Activated naive CD8-positive, alpha-beta T cell (primary cell): ENCODE results near the gene AMFR.

Source experiments
- H3K27ac Mint-ChIP-seq: one replicate; pipeline ENCODE4 v1.8.0; 2021; ENCODE audit warnings: mixed read lengths
- H3K27me3 Mint-ChIP-seq: one replicate; pipeline ENCODE4 v1.8.0; 2021; ENCODE audit warnings: mixed read lengths
- H3K36me3 Mint-ChIP-seq: one replicate; pipeline ENCODE4 v1.8.0; 2021; ENCODE audit warnings: mixed read lengths
- H3K4me1 Mint-ChIP-seq: one replicate; pipeline ENCODE4 v1.8.0; 2021; ENCODE audit warnings: low read depth, mixed read lengths
- H3K4me3 Mint-ChIP-seq: one replicate; pipeline ENCODE4 v1.8.0; 2021; ENCODE audit warnings: mild to moderate bottlenecking, mixed read lengths
- H3K9me3 Mint-ChIP-seq: one replicate; pipeline ENCODE4 v1.8.0; 2021; ENCODE audit warnings: low read depth, mixed read lengths

The AMFR gene

DNA sequence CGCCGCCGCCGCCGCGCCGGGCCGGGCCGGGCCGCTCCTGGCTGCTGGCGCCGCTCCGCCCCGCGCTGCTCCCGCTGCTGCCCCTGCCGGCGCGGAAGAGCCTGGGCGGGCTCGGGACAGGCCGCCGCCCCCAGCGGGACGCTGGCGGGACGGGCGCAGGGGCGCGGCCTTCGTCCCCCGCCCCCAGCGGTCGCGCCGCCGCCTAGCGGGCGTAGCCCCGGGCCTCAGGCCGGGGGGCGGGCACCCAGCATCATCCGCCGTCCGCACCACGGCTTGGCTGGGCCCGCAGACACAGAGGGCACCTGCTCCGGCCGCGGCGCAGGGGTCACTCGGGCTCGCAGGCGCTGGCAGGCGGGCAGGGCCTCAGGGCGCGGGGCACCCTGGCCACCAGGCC is at the start of gene AMFR:
Gene AMFR, minus strand, starts transcription at position 107 of the 394 bp plus-strand sequence. CDS start 218 bp downstream, outside the sequence.
- no peaks in the 10 kb centered on the region for H3K27me3 Mint-ChIP-seq
- peak within 1 kb of the TSS; percentile 94 for H3K27ac Mint-ChIP-seq
- no peaks in the 10 kb centered on the region for H3K36me3 Mint-ChIP-seq
- H3K4me3 Mint-ChIP-seq = peak within 1 kb of the TSS; percentile 96
- no peaks in the 10 kb centered on the region for H3K9me3 Mint-ChIP-seq
- peaks cover 42% of the 10 kb centered on the region for H3K4me1 Mint-ChIP-seq

DNA sequence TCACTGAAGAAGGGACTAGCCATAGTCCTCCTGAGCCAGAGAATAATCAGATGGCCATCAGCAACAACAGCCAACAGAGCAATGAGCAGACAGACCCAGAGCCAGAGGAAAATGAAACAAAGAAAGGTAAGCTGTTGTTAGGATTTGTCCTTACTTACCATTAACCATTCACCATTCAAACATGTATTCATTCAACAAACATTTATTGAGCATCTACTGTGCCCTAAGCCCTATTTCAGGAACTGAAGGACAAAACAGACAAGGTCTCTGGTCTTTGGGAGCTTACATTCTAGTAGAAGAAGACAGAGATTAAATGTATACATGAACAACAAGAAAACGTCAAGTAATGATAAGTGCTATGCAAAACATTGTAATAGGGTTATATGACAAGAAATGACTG is 45.3 kb upstream of the AMFR start:
- no peak overlapping the region for H3K27ac Mint-ChIP-seq
- H3K27me3 Mint-ChIP-seq = no peaks in the 10 kb centered on the region
- no peaks in the 10 kb centered on the region for H3K9me3 Mint-ChIP-seq
- peaks cover 8% of the 10 kb centered on the region for H3K36me3 Mint-ChIP-seq
- H3K4me1 Mint-ChIP-seq = no peaks in the 10 kb centered on the region
- no peak overlapping the region for H3K4me3 Mint-ChIP-seq

DNA sequence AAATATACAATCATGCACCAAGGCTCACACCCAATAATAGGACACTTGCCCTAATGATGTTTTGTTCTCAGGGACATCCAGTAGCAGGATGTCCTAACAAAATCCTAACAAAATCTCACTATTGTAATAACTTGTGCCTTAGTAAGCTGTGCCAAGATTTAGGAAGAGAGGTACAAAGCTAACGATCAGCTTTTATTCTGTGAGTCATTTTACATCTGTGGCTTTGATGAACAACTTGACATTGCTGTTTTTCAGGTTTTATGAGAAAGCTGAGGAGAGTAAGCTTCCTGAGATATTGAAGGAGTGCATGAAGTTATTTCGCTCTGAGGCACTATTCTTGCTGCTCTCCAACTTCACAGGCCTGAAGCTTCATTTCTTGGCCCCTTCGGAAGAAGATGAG is 44.9 kb upstream of the AMFR start:
- Mint-ChIP-seq H3K4me3 (no peak overlapping the region), H3K4me1 (no peaks in the 10 kb centered on the region), H3K36me3 (peaks cover 9% of the 10 kb centered on the region), H3K27me3 (no peaks in the 10 kb centered on the region), H3K9me3 (no peaks in the 10 kb centered on the region), H3K27ac (peak overlapping the region; percentile 10)

DNA sequence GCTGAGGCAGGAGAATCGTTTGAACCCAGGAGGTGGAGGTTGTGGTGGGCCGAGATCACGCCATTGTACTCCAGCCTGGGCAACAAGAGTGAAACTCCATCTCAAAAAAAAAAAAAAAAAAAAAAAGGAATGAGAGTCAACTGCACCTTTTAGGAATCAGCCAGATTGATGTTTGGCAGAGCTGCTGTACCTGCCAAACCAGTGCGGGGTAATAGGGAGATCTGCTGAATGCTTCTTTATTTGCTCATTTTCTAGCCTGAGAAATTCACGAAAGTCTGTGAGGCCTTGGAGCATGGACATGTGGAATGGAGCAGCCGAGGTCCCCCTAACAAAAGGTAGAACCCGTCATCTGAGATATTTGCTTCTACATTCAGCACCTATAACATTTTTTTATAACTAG is 44.4 kb upstream of the AMFR start:
- H3K27me3 Mint-ChIP-seq = no peaks in the 10 kb centered on the region
- no peaks in the 10 kb centered on the region for H3K9me3 Mint-ChIP-seq
- H3K27ac Mint-ChIP-seq = no peak overlapping the region
- H3K4me3 Mint-ChIP-seq = no peak overlapping the region
- peaks cover 7% of the 10 kb centered on the region for H3K36me3 Mint-ChIP-seq
- H3K4me1 Mint-ChIP-seq = no peaks in the 10 kb centered on the region

DNA sequence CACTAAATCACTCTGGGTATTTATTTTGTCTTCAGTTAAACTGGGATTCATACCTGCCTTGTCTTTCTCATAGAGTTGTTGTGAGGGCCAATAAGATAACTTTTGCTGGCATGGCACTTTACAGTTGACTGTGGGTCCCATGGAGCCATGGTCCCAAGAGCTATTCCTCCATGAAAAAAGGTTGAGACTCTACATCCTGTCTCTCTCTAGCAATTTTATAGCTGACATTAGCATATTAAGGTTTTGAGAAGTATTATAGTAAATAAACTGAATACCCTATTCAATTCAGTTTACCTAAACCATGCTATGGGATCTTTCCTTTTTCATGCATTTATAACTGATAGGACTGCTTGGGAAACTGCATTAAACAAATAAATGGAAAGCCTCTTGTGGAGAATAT is 43.5 kb upstream of the AMFR start:
- H3K27ac Mint-ChIP-seq = no peak overlapping the region
- peaks cover 3% of the 10 kb centered on the region for H3K4me1 Mint-ChIP-seq
- peaks cover 15% of the 10 kb centered on the region for H3K36me3 Mint-ChIP-seq
- no peaks in the 10 kb centered on the region for H3K9me3 Mint-ChIP-seq
- no peak overlapping the region for H3K4me3 Mint-ChIP-seq
- no peaks in the 10 kb centered on the region for H3K27me3 Mint-ChIP-seq

DNA sequence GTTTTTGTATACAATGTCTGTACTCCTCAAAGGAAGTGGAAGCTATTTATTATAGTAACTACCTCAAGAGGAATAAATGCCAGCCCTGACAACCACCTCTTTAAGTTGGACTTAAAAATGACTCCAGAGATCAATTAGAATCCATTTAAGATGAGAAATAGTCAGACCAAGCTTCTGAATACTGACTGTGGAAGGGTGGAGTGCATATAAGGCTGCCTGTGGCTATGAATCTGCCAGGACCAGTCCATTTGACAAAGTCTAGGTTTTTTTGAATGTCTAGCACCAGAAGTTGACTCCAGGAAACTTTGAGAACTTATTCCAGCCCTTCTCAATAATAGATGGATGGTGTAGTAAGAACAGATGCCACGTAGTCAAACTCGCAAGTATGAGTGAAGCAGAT is 41.0 kb upstream of the AMFR start:
- peaks cover 18% of the 10 kb centered on the region for H3K36me3 Mint-ChIP-seq
- no peak overlapping the region for H3K27ac Mint-ChIP-seq
- no peaks in the 10 kb centered on the region for H3K27me3 Mint-ChIP-seq
- no peaks in the 10 kb centered on the region for H3K9me3 Mint-ChIP-seq
- H3K4me1 Mint-ChIP-seq = peaks cover 3% of the 10 kb centered on the region
- H3K4me3 Mint-ChIP-seq = no peak overlapping the region

DNA sequence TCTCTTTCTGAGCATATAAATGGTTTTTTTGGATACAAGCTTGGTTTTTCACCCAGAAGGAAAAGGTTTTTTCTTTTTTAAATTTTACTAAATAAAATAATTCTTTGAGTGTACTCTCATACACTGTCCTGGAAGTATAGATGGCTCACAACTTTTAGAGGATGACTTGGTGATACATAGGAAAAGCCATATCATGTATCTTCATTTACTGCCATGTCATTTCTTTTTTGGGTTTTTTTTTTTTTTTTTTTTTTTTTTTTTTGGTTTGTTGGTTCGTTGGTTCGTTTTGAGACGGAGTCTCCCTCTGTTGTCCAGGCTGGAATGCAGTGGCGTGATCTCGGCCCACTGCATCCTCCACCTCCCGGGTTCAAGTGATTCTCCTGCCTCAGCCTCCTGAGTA is 37.8 kb upstream of the AMFR start:
- H3K27me3 Mint-ChIP-seq = no peaks in the 10 kb centered on the region
- peaks cover 16% of the 10 kb centered on the region for H3K36me3 Mint-ChIP-seq
- no peak overlapping the region for H3K27ac Mint-ChIP-seq
- H3K4me1 Mint-ChIP-seq = peaks cover 3% of the 10 kb centered on the region
- H3K9me3 Mint-ChIP-seq = no peaks in the 10 kb centered on the region
- H3K4me3 Mint-ChIP-seq = no peak overlapping the region

DNA sequence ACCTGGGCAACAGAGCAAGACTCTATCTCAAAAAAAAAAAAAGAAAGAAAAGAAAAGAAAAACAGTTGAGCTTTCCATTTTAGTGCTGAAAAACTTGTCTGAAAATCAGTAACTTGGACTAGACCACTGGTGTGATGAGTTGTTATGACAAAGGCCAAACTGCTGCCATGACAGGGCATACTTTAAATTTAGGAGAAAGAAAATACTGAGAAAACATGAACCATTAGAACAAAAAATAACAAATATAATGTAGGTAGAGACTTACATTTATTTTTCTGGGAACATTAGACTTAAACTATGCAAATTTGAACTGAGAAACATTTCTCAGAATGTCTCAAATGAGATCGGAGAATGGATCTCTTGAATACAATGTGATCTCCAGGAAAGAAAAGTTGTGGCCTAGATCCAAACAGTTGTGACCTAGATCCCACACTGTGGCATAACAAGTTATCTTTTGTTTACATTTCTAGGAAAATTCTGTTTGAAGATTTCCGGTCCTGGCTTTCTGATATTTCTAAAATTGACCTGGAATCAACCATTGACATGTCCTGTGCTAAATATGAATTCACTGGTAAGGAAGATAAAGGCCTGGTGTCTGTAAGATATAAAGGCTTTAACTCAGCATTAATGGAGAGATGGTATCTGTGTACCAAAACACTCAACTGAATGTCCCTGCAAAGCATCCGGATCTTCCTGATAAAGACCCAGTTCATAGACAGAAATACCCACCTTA is 36.9 kb upstream of the AMFR start:
- no peaks in the 10 kb centered on the region for H3K27me3 Mint-ChIP-seq
- H3K4me3 Mint-ChIP-seq = no peak overlapping the region
- H3K27ac Mint-ChIP-seq = peak overlapping the region; percentile 41
- H3K9me3 Mint-ChIP-seq = no peaks in the 10 kb centered on the region
- H3K36me3 Mint-ChIP-seq = peaks cover 19% of the 10 kb centered on the region
- H3K4me1 Mint-ChIP-seq = peaks cover 3% of the 10 kb centered on the region

DNA sequence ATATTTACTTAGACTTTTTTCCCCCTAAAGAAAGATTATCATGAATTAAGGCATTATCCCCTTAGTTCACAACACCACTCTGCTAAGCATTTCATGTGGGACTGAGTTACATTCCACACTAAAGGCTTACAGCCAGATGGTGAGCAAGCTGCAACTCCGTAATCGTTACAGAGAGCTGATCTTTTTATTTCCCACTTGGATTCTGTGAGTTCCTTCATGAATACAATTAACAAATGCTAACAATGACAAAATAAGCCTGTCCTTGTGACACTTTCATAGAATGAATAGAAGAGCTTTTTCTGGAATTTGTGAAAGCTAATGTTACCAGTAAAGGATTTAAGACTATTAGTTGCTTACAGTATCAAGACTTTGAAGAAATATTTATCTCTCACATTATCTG is 34.8 kb upstream of the AMFR start:
- no peak overlapping the region for H3K27ac Mint-ChIP-seq
- H3K9me3 Mint-ChIP-seq = no peaks in the 10 kb centered on the region
- peaks cover 11% of the 10 kb centered on the region for H3K4me1 Mint-ChIP-seq
- H3K27me3 Mint-ChIP-seq = no peaks in the 10 kb centered on the region
- peaks cover 28% of the 10 kb centered on the region for H3K36me3 Mint-ChIP-seq
- no peak overlapping the region for H3K4me3 Mint-ChIP-seq

DNA sequence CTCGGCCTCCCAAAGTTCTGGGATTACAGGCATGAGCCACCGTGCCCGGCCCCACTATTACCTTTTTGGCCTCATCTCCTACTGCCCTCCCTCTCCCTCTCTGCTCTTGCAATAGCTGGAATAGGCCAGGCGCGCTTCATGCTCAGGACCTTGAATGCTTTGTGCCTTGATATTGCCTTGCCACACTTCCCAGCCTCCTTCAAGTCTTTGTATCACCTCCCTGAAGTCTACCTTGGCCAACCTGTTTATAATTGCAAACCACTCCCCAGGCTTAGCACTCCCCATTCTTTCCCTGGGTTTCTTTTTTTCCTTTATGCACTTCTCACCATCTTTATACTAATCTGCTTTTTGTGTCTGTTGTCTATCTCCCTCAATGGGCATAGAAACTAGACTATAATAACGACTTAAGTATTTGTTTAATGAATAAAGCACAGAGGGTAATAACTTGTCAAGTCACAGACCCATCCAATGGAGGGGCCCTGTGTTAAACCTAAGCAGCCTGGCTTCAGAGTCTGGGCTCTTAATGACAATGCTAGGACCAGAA is 32.7 kb upstream of the AMFR start:
- H3K4me3 Mint-ChIP-seq = no peak overlapping the region
- H3K4me1 Mint-ChIP-seq = peaks cover 18% of the 10 kb centered on the region
- H3K27ac Mint-ChIP-seq = no peak overlapping the region
- no peaks in the 10 kb centered on the region for H3K9me3 Mint-ChIP-seq
- H3K27me3 Mint-ChIP-seq = no peaks in the 10 kb centered on the region
- peaks cover 27% of the 10 kb centered on the region for H3K36me3 Mint-ChIP-seq

DNA sequence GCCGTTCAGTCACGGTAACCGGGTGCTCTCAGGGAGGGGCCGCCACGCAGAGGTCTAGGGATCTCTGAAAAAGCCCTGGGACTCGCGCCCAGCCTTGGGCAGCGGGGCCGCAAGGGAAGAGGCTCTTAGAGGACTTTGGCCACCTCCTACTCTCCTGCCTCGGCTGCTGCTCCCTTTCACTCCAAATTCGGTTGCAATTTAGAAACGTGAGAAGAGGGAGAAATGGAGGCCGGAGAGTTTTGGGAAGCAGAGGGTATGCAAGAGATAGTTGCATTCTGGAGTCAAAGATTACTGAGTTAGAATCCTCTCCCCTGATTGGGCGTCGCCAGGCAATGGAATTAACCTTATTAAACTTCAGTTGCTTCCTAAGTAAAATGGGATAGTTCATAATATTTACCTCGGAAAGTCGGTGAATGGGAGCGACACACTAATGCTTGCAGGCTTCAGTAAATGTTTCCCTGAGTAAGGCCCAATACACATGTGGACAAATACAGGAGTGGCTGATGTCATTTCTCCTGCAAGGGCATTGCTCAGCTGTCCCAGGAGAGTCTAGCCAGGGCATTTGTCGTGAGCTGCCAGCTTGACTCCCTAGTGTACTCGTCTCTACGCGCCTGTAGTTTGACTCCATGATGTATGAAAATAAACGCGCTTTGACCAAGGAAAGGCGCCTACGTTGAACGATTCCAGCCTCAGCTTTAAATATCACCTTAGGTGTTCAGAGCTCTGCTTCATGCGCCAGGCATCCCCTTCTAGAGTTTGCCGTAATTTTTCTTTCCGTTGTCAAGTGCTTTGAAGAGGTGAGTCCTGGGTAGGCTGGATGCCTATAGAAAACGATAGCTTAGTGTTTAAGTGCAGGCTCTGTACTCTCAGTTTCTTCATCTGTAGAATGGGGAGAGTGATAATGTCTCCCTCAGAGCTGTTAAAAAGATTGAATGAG is 26.7 kb upstream of the AMFR start:
- peaks cover 62% of the 10 kb centered on the region for H3K4me1 Mint-ChIP-seq
- no peaks in the 10 kb centered on the region for H3K27me3 Mint-ChIP-seq
- H3K9me3 Mint-ChIP-seq = no peaks in the 10 kb centered on the region
- peak overlapping the region; percentile 100 for H3K4me3 Mint-ChIP-seq
- H3K27ac Mint-ChIP-seq = peak overlapping the region; percentile 99
- peaks cover 18% of the 10 kb centered on the region for H3K36me3 Mint-ChIP-seq

DNA sequence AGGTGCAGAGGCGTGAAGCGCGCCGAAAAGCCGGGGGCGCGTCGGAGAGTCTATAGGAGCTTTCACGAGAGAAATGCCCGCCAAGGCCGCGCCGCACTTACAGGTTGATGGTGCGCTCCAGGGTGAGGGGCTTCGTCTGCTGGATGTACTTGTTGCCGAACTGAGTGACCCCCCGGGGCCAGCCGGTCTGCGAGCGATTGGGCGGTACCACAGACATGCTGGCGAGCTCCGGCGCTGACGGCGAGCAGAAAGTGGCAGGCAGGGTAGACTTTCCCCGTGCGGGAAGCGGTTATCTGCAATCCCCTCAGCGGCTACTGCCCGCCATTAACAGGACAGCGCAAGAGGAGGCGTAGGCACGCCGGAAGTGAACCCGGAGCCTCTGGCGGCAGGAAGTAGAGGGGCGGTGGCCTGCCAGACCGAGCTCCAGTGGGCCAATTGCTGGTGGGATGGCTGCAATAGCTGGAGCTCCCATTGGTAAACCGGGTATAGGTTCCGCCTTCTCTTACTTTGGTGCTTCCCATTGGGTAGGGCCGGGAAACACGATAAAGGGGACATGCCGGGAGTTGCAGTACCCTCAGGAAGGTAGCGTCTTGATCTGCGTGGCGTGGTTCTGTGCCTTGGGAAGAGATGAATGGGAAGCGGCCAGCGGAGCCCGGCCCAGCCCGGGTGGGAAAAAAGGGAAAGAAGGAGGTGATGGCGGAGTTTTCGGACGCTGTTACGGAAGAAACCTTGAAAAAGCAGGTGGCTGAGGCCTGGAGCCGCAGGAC is 25.8 kb upstream of the AMFR start, which contains the start of the genes NUDT21 and OGFOD1:
Gene NUDT21, minus strand, starts transcription at position 347 of the 767 bp plus-strand sequence. Its CDS starts 130 bp downstream, at position 217.
Gene OGFOD1, plus strand, starts transcription at position 569 of the 767 bp plus-strand sequence. Its CDS starts 59 bp downstream, at position 628.
- Mint-ChIP-seq H3K4me3 (peak within 1 kb of the TSS; percentile 100), H3K27ac (peak within 1 kb of the TSS; percentile 99), H3K9me3 (no peaks in the 10 kb centered on the region), H3K36me3 (peaks cover 15% of the 10 kb centered on the region), H3K27me3 (no peaks in the 10 kb centered on the region), H3K4me1 (peaks cover 63% of the 10 kb centered on the region)

DNA sequence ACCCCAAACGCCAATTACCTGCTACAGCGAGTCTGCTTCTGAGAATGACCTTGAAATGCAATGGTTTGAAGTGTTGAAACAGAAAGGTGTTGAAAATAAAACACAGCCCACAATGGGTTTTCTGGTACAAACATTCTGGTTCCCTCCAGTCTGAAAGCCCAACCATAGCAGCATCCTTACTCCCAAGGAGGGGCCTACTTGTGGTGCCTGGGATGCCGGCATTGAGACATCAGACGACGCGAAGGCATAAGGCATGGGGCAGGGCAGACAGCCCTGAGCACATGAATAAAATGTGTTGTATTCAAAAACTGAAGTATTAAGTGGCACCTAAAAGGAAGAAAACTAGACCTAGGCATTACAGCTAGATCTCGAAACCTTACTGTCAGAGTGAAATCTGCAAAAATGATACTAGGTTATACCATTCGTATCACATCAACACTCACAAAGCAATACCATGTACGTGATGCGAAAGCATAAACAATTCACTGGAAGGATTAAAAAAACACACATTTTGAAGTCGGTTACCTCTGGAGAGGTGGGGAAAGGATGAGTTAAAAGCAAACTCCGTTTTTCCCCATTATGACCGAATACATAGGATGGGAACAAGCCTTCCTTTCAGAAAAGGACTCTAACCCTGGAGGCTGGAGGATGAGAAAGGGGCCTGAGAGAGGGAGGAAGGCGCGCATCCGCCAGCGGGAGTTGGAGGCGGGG is 25.1 kb upstream of the AMFR start:
- Mint-ChIP-seq H3K4me3 (peak overlapping the region; percentile 100), H3K9me3 (no peaks in the 10 kb centered on the region), H3K4me1 (peaks cover 56% of the 10 kb centered on the region), H3K27me3 (no peaks in the 10 kb centered on the region), H3K36me3 (peaks cover 7% of the 10 kb centered on the region), H3K27ac (peak overlapping the region; percentile 99)

DNA sequence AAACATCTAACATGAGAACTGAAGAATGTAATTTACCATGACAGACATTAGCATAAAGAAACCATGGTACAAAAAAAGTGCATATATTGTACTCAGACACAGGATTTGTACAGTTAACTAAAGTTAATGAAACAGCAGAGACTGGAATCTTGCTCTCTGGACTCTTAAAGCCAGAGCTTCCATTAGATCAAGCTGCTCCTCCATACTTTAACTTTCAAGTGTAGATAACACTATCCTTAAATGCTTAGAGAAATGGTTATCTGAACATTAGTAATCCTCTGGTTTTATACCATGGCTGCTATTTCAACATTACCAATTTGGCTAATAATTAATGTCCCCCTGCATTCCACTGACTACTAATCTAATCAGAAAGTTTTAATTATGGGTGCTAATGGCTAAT is 22.7 kb upstream of the AMFR start:
- peak overlapping the region; percentile 75 for H3K27ac Mint-ChIP-seq
- H3K9me3 Mint-ChIP-seq = no peaks in the 10 kb centered on the region
- no peaks in the 10 kb centered on the region for H3K36me3 Mint-ChIP-seq
- H3K27me3 Mint-ChIP-seq = no peaks in the 10 kb centered on the region
- H3K4me1 Mint-ChIP-seq = peaks cover 48% of the 10 kb centered on the region
- peak overlapping the region; percentile 56 for H3K4me3 Mint-ChIP-seq
